GM12878 (cell line): ENCODE measurements around the gene TRIM38.

Experiments
- CBFB ChIP-seq: IDR thresholded peaks from 2 replicates; pipeline ENCODE4 v1.6.1; 2016; ENCODE audit warnings: antibody characterized with exemption, low read depth
- EZH2 ChIP-seq: IDR thresholded peaks from 2 replicates; pipeline ENCODE4 v1.6.1; 2012; ENCODE audit warnings: low read depth, mild to moderate bottlenecking, control low read depth, inconsistent platforms, low read length, borderline replicate concordance; ENCODE audit not compliant: control insufficient read depth
- IRF5 ChIP-seq: fragments of 450-650 bp; IDR thresholded peaks from 2 replicates; pipeline ENCODE4 v1.6.1; 2017; ENCODE audit warnings: borderline replicate concordance
- LARP7 ChIP-seq: fragments of 450-650 bp; IDR thresholded peaks from 2 replicates; pipeline ENCODE4 v1.6.1; 2017; ENCODE audit warnings: mild to moderate bottlenecking
- POLR2A ChIP-seq: IDR thresholded peaks from 2 replicates; pipeline ENCODE4 v1.6.1; 2011; ENCODE audit warnings: low read depth, mild to moderate bottlenecking, low read length
- POLR2AphosphoS5 ChIP-seq: IDR thresholded peaks from 2 replicates; pipeline ENCODE4 v1.6.1; 2011; ENCODE audit warnings: mild to moderate bottlenecking, low read length, inconsistent platforms
- RAD21 ChIP-seq: IDR thresholded peaks from 2 replicates; pipeline ENCODE4 v1.6.1; 2011; ENCODE audit warnings: mild to moderate bottlenecking, low read depth, low read length, moderate library complexity; ENCODE audit not compliant: insufficient read depth
- RELA ChIP-seq: fragments of 450-650 bp; IDR thresholded peaks from 2 replicates; pipeline ENCODE4 v1.8.0; 2014; ENCODE audit warnings: borderline replicate concordance; ENCODE audit not compliant: partially characterized antibody
- TCF7 ChIP-seq: IDR thresholded peaks from 2 replicates; pipeline ENCODE4 v1.6.1; 2014; ENCODE audit warnings: antibody characterized with exemption, borderline replicate concordance
- TF ChIP-seq, protein P1 (sequence below), 3 experiments: IDR thresholded peaks in 2 of 3; conservative IDR thresholded peaks in 1 of 3; 2 replicates each; pipeline ENCODE4 v1.5.1; 2011; ENCODE audit warnings: low read depth in 3 of 3, low read length in 3 of 3, mild to moderate bottlenecking in 3 of 3, control low read depth in 2 of 3, moderate library complexity in 2 of 3, inconsistent platforms in 1 of 3, mixed read lengths in 1 of 3; ENCODE audit not compliant: control insufficient read depth in 2 of 3, insufficient read depth in 1 of 3; ENCODE audit errors: extremely low read depth in 1 of 3
- TF ChIP-seq, protein P2 (sequence below): IDR thresholded peaks from 2 replicates; pipeline ENCODE4 v1.6.1; 2012; ENCODE audit warnings: mild to moderate bottlenecking, low read depth, low read length

- TF ChIP-seq, protein P1, sequence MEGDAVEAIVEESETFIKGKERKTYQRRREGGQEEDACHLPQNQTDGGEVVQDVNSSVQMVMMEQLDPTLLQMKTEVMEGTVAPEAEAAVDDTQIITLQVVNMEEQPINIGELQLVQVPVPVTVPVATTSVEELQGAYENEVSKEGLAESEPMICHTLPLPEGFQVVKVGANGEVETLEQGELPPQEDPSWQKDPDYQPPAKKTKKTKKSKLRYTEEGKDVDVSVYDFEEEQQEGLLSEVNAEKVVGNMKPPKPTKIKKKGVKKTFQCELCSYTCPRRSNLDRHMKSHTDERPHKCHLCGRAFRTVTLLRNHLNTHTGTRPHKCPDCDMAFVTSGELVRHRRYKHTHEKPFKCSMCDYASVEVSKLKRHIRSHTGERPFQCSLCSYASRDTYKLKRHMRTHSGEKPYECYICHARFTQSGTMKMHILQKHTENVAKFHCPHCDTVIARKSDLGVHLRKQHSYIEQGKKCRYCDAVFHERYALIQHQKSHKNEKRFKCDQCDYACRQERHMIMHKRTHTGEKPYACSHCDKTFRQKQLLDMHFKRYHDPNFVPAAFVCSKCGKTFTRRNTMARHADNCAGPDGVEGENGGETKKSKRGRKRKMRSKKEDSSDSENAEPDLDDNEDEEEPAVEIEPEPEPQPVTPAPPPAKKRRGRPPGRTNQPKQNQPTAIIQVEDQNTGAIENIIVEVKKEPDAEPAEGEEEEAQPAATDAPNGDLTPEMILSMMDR (IDR thresholded peaks at IDR 0.05 in 2 of 3, conservative IDR thresholded peaks at IDR 0.05 in 1 of 3; ENCODE audit: control insufficient read depth in 2 of 3, extremely low read depth in 1 of 3, insufficient read depth in 1 of 3, low read depth in 3 of 3, low read length in 3 of 3): no peak
- no peak for TF ChIP-seq CBFB
- TF ChIP-seq POLR2AphosphoS5: no peak
- no peak for TF ChIP-seq POLR2A
- no peak for TF ChIP-seq LARP7
- no peak for TF ChIP-seq EZH2
- no peak for TF ChIP-seq RAD21
- TF ChIP-seq, protein P2, sequence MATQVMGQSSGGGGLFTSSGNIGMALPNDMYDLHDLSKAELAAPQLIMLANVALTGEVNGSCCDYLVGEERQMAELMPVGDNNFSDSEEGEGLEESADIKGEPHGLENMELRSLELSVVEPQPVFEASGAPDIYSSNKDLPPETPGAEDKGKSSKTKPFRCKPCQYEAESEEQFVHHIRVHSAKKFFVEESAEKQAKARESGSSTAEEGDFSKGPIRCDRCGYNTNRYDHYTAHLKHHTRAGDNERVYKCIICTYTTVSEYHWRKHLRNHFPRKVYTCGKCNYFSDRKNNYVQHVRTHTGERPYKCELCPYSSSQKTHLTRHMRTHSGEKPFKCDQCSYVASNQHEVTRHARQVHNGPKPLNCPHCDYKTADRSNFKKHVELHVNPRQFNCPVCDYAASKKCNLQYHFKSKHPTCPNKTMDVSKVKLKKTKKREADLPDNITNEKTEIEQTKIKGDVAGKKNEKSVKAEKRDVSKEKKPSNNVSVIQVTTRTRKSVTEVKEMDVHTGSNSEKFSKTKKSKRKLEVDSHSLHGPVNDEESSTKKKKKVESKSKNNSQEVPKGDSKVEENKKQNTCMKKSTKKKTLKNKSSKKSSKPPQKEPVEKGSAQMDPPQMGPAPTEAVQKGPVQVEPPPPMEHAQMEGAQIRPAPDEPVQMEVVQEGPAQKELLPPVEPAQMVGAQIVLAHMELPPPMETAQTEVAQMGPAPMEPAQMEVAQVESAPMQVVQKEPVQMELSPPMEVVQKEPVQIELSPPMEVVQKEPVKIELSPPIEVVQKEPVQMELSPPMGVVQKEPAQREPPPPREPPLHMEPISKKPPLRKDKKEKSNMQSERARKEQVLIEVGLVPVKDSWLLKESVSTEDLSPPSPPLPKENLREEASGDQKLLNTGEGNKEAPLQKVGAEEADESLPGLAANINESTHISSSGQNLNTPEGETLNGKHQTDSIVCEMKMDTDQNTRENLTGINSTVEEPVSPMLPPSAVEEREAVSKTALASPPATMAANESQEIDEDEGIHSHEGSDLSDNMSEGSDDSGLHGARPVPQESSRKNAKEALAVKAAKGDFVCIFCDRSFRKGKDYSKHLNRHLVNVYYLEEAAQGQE: no peak
- no peak for TF ChIP-seq TCF7
- TF ChIP-seq RELA: no peak
- no peak for TF ChIP-seq IRF5
Measured at GRCh38 chr6:25968769-25969168, 6.2 kb downstream of the TRIM38 start.
